GM10847 (cell line): Measurements from ENCODE around the gene DMRT3.

Experiments used
- POLR2A ChIP-seq: IDR thresholded peaks from 2 replicates; pipeline ENCODE4 v1.6.1; 2011; ENCODE audit not compliant: insufficient read length; ENCODE audit errors: extremely low read depth

DMRT3 gene

DNA sequence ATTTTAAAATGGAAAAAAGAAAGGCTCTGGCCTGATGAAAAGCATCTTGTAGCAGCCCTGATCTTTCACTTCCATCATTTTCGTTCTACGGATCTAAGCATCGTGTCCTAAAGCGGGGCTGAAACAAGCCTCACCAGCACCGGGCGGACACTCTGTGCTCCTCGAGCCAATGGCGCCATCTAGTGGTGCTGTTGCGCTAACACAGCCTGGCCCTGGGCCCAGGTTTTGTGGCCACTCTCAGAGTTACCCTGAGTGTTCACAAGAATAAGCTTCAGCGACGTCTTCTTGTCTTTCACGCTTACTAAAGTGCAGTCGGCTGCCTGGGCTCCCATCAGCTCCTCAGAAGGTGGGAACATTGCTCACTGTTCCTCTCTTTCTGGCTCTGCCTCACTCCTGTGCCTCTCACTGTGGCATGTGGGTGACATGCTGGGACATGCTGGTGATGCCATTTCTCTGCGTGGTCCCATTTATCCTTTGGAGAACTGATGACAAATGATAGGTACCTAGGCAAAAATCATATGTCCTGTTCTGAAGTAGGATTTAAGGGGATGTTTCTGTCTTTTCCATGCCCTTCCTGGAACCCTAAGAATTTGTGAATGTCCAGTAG, 32.7 kb downstream of the DMRT3 start:
- TF ChIP-seq POLR2A, result no peak

DNA sequence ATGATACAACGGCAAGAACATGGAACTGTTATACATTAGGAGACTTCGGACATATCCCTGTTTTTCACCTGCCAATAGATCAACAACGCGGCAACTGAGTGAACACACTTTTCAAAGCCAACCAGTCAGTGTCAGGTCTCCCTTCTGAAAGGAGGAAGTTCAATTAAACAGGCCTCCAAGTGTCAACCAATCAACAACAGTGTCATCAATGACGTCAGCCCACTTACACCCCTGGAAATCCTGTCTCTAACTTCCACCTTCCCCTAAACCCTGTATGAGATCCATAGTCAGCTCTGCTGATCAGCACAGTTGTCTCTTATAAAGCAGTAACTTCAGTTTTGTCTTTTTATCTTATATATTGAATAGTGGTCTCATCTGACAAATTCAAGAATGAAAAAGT, 36.6 kb downstream of the DMRT3 start:
- no peak for TF ChIP-seq POLR2A

DNA sequence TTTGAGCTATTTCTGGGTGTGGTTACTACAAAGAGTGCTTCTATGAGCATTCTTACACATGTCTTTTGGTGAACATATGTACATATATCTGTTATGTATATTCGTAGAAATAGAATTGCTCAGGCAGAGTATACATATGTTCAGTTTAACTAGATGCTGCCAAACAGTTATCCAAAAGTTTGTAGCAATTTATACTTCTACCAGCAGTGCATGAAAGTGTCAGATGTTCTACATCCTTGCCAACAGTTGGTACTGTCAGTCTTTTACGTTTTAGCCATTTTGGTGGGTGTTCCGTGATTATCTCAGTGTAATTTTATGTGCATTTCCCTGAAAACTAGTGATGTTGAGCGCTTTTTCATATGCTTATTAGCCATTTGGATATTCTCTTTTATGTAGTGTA, 37.8 kb downstream of the DMRT3 start:
- TF ChIP-seq POLR2A, result no peak

DNA sequence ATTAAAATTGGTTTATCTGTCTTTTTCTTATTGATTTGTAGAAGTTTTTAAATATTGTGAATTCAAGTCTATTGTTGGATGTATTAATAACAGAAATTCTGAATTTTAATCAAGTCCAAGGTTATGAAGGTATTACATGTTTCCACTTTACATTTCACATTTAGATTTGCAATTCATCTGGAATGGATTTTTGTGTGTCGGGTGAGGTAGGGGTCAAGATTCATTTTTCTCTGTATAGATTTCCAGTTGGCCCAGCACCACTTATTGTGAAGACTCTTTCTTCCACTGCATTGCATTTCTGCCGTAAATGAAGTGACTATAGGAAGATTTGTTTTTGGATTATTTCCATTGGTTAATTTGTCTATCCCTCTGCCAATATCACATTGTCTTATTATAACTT, 38.2 kb downstream of the DMRT3 start:
- no peak for TF ChIP-seq POLR2A

DNA sequence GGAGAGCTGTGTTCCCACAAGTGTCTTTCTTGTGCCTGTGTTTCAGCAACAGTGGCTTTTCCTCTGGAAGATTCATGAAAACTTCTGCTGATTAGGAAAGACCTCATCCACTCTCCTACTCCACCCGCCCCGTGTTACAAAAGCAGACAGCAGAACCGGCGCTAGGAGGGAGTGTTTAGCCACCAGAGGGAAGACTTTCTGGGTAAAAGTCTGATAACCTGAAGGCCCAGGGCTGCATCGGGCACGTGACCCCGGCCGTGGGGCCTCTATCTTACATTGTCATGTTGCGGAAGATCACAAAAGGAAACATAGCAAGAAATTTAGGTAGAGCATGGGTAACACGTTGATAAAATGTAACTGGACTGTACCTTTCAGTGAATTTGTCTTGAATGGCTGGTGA, 41.7 kb downstream of the DMRT3 start:
- no peak for TF ChIP-seq POLR2A

DNA sequence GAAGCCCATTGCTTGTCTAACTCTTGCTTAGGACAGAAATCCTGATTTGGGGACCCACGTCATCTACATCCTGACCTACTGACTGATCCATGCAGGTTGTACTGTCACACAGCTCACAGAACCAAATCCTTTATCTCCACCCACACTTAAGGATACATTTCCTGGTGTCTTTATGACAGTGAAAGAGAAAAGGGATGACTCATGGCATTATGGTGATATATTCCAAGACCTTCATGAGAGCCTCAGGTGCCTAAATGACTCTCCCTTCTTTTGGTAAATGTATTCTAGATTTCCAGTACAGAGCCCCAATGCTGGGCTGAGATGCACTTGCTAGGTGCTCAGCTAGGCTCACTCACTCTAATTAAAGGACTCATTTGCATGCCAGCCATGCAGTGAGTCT, 47.7 kb downstream of the DMRT3 start:
- TF ChIP-seq POLR2A, result no peak

DNA sequence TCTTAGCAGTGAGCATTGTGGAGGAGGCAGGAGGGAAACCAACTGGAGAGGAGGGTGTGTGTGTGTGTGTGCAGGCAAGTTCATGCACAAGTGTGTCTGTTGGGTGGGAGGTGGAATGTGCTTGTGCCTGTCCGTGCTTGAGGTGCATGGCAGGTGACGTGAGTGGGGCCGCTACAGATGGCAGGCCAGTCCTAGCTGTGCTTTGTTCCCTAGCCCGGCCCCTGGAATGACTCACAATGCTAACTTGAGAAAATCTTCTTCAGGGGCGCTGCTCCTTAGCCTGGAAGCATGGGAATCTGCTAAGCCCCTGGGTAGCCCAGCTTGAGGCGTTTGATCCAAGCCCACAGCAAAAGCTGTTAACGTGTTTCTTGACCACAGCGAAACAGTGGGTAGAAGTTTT, 48.7 kb downstream of the DMRT3 start:
- TF ChIP-seq POLR2A, result no peak

DNA sequence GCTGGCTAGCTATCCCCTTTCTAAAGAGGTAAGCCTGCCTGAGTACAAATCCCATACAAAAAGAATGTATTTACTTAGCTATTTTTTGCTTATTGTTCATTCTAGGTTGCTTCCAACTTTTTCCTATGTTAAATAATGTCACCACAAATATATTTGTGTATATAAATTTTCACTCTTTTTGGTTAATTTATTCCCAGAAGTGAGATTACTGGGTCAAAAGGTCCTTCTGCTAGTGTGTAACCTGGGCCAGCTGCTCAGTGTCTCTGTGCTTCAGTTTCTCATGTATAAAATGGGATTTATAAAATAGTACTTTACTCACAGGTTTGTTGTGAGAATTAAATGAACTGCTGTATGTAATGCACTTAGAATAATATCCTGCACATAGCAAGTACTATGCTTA, 49.8 kb downstream of the DMRT3 start:
- TF ChIP-seq POLR2A, result no peak

DNA sequence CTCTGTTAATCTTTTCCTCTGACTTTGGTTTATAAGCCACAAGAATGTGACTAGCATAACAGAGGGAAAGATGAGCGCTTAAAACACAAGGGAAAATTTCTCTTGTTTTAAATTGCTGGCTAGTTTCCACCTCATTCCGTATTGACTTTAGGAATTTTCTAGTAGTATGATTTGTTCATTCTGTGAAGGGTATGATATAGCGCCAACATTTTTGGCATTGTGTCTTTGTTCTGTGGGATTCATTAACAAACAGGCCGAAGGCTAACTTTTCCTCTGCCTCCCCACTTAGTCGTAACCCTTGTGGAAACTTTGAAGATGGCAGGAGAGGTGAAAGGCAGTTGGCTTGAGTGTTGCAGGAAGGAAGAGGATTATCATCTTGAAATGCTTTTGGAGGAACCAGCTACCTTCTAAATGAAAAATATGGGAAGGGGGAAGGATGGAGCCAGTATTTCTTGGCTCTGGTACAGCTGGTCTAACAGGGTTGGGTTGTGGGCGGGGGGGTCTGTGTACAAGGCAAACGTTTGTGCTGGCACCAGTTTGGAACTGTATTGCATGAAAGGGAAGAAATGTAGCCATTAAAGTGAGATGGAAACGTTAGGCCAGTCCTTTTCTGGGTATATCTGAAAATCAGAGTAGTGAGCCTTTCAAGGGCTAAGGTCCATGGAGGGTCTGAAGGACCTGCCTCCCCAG, 52.2 kb downstream of the DMRT3 start:
- no peak for TF ChIP-seq POLR2A

DNA sequence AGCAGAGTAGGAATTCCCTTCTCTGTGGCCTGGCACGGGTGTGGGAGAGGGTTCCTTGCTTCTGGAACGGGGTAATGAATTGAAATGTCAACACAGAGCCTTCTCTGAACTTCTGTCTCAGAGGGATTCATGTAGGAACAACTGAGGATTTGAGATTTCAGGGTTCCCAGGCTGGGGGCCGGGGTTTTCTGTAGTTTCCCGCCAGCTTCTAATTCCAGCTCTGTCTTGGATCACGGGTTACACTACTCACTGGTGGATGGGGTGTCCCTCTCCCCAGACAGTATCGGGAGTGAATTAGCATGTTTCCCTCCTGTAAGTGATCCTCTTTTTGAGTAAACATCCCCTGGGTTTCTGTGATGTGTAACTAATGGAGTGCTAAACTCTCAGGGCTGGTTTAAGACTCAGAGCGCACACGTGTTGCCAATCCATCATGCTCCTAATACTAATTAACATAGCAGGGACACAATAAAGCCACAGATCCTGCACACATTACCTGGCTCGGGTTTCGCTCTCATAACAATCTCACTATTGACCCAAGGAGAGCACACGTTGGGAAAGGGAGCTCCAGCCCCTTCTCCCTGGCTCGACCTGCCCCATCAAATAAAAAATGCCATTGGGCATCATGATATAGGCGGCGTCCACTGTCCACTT, 55.6 kb downstream of the DMRT3 start:
- TF ChIP-seq POLR2A, result no peak

DNA sequence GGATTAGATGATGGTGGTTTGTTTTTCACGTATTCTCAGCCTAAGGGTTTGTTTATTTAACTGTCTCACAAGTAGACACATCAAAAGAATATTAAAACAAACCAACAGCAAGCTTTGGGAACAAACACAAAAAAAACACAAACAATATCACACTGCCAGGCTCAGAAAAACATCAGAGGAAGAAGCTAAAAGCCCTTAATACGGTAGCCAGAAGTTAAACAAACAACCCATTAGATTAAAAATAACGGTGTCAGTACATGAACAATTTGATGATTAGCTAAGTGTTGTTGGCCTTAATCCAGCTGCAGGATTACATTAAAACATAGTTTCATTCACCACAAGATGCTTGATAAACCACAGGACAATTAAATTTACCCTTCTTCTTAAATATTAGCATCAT, 57.8 kb downstream of the DMRT3 start:
- TF ChIP-seq POLR2A, result no peak

DNA sequence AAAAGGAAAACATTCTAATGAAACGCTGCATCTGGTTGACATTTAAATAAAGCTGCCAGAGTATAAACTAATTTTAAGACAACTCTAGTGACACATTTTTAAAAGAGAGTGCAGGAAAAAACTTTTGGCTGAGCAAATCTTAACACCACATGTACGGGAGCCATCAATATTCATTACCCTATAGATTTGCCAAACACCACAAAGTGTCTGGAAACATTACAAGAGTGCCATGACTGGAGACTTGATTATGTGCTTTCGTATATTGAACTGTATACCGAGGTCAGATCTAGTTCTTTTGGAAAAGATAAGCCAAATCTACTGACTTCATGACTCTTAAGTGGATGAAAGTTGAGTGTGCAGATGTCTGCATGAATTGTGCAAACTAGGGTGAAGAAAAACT, 63.1 kb downstream of the DMRT3 start:
- TF ChIP-seq POLR2A, result no peak
